RKO (cell line): ENCODE measurements around the gene NPHP4.

ENCODE experiments used
- DNase-seq: peaks from one replicate; pipeline ENCODE4 v3.0.0-alpha.2; 2016; ENCODE audit warnings: low spot score

The NPHP4 gene

DNA sequence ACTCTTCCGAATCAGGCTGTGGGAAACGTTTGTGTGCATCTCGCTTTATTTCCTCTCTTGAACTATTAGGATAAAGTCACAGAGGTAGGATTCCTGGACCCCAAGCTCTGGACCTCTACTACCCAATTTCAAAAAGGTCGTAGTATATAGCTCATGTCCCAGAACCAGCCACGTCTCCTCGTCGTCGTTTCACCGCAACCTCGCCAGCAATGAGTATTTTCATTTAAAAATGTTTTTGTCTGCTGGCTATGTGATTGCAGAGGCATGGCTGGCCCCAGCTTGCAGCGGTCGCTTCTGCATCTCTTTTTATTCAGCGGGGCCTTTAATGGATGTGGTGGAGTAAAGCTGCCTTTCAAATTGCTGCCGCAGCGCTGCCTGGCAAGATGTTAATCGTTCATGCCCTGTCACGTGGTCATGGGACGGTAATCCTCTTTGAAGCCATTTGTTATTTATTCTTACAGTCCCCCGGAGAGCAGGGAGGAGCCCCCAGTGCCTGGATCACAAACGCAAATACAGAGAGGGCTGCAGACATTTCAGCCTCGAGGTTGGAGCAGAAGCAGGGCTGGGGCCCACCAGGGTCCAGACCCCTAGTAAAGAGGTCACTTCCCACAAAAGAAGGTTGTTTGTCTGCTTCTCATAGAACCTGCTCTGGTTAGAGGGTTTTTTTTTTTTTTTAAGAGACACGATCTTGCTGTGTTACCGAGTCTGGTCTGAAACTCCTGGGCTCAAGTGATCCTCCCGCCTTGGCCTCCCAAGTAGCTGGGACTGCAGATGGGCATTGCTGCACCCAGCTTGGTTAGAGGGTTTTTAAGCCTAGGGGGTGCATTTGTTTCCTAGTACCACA lies 11.6 kb upstream of the NPHP4 start:
- DNase-seq, result no peak

GRCh38 chr1:6002714-6003501 lies 10.7 kb upstream of the NPHP4 start:
- DNase-seq, result no peak

- no peak for DNase-seq
Measured at GRCh38 chr1:6001992-6002576, 9.9 kb upstream of the NPHP4 start.

GRCh38 chr1:6000444-6001288 lies 8.4 kb upstream of the NPHP4 start:
- no peak for DNase-seq

- DNase-seq, result no peak
Measured at GRCh38 chr1:5999711-6000443, 7.7 kb upstream of the NPHP4 start.

DNA sequence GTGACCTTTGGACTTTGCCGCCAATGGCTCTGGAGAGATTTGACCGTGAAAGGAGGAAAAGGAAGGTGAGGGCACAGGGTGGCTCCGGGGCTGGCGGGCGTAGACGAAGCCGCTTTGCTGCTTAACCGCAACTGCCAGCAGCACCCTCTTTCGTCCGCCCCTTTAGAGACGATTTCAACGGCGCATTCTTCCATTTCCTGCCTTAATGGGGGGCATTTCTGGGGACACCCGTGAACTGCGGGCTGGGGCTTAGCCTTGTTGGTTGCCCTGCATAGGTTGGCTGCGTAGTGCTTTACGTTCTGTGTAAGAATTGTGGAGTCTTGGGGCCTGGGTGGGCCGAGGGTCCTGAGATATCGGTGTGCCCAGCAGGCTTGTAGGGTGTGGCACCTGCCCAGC lies 6.7 kb upstream of the NPHP4 start:
- DNase-seq, result no peak

- no peak for DNase-seq
Measured at GRCh38 chr1:5998051-5998905, 6.1 kb upstream of the NPHP4 start.

GRCh38 chr1:5997316-5997715 lies 5.1 kb upstream of the NPHP4 start:
- no peak for DNase-seq

- no peak for DNase-seq
Measured at GRCh38 chr1:5996641-5997270, 4.5 kb upstream of the NPHP4 start.

DNA sequence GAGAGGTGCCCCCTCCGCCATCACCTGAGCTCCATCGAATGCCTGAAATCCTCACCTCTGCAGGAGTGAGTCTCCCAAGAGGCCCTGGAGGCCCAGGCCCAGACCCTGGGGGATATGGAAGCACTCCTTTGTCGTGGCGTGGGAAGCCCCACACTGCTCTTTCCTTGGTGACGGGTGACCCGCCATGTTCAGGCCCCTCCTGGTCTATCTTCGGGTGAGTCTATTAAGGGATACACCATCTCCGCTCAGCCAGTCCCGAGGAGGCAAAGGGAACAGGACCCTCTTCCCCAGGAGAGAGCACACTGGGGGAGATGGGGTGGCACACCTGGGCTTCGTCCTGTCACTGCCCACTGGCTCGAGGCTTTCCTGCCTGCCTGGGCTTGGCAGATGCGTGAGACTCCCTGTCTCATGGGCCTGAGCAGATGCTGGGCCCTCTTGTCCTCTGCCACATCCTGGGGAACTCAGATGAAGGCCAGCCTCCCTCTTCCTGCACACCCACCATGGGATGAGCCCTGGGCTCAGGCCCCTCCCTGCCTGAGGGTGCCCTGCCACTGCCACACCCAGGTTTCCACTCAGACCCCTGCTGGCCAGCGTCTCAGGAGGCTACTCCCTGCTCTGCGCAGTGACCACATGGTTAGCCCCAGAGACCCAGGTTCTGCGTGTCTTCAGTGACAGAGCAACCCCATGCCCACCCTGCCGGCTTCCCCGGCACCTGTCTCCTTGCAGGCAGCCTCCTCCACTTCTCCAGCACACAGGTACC lies 3.8 kb upstream of the NPHP4 start:
- no peak for DNase-seq

DNA sequence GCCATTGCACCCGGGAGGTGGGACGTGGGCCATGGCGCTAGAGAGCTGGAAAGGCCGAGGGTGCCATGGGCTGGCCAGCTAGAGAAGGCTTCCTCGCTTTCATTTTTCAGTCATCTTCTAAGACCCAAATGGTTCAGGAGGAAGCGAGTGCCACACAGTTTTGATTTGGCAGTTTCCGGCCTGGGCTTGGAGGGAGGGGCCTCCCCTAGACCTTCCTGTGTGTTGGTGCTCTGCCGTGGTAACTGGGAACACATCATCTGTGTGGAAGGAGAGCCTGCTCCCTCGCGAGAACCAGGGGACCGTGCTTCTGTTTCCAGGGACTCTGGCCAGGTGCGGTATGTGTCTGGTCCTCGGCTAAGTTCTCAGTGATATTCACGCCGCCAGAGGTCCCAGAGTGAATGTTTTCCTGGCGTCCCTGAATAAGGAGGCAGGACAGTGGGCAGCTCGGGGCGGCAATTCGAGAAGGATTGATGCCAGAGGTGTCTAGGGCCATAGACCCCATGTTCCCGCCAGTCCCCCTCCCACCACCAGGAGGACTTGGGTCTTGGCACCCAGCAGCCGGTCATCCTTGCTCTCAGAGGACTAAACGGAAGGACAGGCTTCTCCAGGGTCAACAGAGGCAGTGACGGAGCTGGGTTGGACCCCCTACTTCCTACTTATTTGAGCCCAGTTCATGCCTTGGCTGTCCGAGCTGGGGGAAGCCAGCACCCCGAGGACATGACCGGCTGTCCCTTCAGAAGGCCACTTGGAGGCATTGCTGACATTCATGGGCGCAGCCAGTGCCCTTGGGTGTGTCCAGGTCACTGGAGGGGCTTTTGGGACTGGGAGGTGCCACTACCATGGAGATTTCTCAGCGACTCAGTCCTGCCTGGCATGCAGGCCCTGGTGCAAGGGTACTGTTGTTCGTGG lies 2.7 kb upstream of the NPHP4 start:
- DNase-seq, result no peak

GRCh38 chr1:5993556-5994491 lies 1.6 kb upstream of the NPHP4 start:
- peak; percentile 25 for DNase-seq

DNA sequence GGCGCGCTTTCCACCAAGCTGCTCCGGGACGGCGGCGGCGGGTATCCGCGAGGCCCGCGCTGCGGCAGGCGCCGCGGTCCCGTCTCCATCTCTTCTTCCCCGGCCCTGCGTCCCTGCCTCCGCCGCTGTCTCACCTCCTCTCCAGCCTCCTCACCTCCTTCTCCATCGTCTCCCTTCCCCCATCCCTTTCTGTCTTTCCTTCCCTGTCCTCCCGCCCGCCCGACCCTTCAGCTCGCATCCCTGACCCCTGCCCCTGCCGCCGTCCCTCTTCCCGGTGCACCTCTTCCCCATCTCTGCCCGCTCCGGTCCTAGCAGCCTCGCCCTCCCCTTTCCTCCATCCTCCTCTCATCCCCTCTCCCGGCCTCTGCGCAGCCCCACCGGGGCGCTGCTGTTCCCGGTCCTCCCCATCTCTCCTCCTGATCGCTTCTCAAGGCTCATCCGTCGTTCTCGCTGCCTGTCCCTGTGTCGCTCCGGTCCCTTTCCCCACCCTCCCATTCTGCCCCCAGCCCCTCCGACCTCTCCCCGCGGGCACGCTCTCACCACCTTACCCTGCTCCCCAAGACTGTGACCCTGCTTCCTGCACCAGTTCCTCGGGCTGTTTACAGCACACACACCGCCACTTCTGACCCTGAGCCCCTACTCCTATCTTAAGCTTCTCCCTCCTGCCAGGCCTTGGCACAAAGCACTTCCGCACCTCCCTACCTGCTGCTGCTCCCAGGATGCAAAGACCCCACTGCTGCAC lies 760 bp upstream of the NPHP4 start:
- peak; percentile 41 for DNase-seq

- peak; percentile 30 for DNase-seq
Measured at GRCh38 chr1:5991381-5992025, 722 bp downstream of the NPHP4 start.

DNA sequence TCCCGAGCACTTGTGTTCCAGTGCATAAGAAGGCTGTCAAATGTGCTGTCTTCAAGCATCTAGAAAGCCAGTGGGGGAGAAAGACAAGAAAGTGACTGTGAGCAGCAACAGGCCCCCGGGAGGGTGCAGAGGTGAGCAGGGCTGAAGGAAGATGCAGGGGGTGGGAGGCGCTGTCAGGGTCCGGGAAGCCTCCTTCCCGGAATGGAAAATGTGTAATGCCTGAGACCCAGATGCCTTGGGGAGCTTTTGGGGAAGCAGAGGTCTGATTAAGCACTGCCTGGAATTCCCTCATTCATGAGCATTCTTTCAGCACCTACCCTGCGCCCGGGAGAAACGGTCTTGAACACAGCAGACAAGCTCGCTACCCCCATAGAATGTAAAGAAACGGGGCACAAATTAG lies 1.3 kb downstream of the NPHP4 start:
- peak; percentile 51 for DNase-seq
